ENCODE data around the gene RUNDC1.

GRCh38 chr17:42937712-42938596, 42.4 kb upstream of the RUNDC1 start:
- TF ChIP-seq, protein P1, sequence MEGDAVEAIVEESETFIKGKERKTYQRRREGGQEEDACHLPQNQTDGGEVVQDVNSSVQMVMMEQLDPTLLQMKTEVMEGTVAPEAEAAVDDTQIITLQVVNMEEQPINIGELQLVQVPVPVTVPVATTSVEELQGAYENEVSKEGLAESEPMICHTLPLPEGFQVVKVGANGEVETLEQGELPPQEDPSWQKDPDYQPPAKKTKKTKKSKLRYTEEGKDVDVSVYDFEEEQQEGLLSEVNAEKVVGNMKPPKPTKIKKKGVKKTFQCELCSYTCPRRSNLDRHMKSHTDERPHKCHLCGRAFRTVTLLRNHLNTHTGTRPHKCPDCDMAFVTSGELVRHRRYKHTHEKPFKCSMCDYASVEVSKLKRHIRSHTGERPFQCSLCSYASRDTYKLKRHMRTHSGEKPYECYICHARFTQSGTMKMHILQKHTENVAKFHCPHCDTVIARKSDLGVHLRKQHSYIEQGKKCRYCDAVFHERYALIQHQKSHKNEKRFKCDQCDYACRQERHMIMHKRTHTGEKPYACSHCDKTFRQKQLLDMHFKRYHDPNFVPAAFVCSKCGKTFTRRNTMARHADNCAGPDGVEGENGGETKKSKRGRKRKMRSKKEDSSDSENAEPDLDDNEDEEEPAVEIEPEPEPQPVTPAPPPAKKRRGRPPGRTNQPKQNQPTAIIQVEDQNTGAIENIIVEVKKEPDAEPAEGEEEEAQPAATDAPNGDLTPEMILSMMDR (IDR thresholded peaks at IDR 0.05): peak; percentile 58 to 71 (median 62)
- TF ChIP-seq POLR2A (IDR thresholded peaks at IDR 0.05): no peak

Data from uterus (tissue), 2 donors.